GM20431 (cell line): ENCODE measurements around the gene C1orf116.

Source experiments
- in situ Hi-C: fragments of 300-500 bp; cut with MseI, MboI; formaldehyde crosslinking; loops from one replicate; pipeline ENCODE4 v1.15.0; 2020; ENCODE audit warnings: low sequenced_read_pairs; ENCODE audit not compliant: unreplicated experiment

C1orf116 gene

GRCh38 chr1:206969090-206969489 lies 63.5 kb downstream of the C1orf116 start:
- in situ Hi-C loops: no loop called here
